ENCODE results near the gene MAP2K1.
"Not testable (repeated sequence)": the region's sequence is repeated elsewhere in the genome, so short reads cannot be mapped to it uniquely, and the experiment has no call there.

Gene MAP2K1

DNA sequence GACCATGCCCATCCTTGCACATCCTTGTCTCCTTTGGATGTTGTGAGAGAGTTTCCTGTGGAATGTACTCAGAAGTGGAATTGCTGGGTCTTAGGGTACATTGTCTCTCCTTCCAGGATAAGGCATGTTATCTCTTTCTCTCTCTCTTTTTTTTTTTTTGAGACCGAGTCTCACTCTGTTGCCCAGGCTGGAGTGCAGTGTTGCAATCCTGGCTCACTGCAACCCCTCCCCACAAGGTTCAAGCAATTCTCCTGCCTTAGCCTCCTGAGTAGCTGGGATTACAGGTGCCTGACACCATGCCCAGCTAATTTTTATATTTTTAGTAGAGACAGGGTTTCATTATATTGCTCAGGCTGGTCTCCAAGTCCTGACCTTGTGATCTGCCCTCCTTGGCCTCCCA, 6.3 kb downstream of the MAP2K1 start:
- DNase-seq (ENCODE audit: low read depth), result not testable (repeated sequence)

GRCh38 chr15:66394472-66394871, 7.8 kb downstream of the MAP2K1 start:
- no peak for DNase-seq (ENCODE audit: low read depth)

- DNase-seq (ENCODE audit: low read depth), result no peak
Measured at GRCh38 chr15:66394915-66395314, 8.2 kb downstream of the MAP2K1 start.

- no peak for DNase-seq (ENCODE audit: low read depth)
Measured at GRCh38 chr15:66399276-66399675, 12.6 kb downstream of the MAP2K1 start.

DNA sequence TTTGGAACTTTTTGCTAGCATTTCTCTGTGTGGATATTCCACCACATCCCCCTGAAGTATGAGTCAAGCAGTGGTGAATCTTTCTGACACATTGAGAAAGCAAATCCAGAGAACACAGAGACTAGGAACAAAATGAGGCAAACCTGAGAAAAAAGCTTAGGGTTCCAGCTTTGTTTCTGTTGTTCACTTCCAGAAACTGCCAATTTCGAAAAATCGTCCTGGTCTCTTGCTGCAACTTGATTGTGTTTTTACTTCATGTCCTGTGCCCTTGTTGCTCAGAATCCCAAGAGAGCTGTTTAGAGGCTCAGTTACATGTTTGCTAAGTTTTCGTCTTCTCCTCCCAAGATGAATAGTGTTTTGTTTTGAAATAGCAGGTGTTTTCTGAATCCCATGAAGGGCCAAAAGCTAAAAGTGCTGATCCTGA, 13.7 kb downstream of the MAP2K1 start:
- no peak for DNase-seq (ENCODE audit: low read depth)

- DNase-seq (ENCODE audit: low read depth), result no peak
Measured at GRCh38 chr15:66401130-66402021, 14.7 kb downstream of the MAP2K1 start.

- no peak for DNase-seq (ENCODE audit: low read depth)
Measured at GRCh38 chr15:66402761-66403284, 16.1 kb downstream of the MAP2K1 start.

- DNase-seq (ENCODE audit: low read depth), result no peak
Measured at GRCh38 chr15:66403323-66403722, 16.6 kb downstream of the MAP2K1 start.

GRCh38 chr15:66404122-66404521, 17.4 kb downstream of the MAP2K1 start:
- DNase-seq (ENCODE audit: low read depth), result no peak

DNA sequence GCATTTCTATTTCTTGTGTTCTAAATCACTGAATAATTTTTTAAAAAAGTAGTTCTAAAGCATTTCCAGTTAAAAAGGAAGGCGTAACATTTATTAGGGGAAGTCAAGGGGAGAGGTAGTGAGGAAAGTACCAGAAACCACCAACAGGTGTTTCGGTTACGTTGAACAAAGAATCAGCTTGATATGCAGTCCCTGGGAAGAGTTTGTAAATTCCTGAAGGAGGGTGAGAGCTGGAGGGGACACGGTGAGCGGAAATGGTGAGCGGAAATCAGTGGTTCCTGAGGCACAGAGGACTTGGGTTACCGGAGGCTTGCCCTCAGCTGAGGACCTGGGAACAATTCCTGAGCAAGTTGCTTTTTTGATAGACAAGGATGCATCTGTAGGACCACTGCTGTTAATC, 17.8 kb downstream of the MAP2K1 start:
- DNase-seq (ENCODE audit: low read depth), result no peak

- no peak for DNase-seq (ENCODE audit: low read depth)
Measured at GRCh38 chr15:66405007-66405406, 18.3 kb downstream of the MAP2K1 start.

DNA sequence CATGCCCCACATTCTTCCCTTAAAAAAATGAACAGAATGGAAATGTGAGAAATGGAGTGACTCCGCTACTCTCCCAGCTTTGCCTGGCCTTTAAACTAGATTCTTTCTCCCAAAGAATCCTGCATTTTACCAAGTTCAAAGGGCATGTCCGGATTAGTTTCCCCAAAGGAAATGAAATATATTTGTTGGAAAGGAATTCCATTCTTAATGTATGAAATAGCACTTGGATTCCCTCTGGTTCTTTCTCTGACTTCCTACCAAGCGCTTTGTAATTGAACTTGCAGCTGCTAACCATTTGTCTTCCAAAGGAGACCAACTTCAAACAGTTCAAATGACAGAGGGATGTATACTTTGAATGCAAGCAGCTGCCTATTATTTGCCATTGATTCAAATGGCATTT, 18.9 kb downstream of the MAP2K1 start:
- DNase-seq (ENCODE audit: low read depth), result no peak

DNA sequence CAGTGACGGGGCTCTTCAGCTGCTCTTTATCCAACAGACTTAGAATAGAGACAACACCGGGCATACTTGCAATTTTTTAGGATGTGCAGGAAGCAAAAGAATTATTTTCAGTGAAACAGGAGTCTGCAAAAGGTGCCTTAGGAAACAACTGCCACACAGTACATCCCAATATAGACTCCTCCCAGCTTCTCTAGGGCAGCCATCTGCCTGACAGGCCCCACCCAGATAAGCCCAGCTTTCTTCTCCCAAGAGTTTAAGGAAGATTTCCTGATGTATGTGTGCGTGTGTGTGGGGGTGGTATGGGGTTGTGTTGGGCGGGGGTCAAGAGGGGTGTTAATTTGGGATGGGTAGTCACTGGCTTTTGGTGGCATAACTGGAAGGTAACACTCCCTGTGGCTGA, 21.5 kb downstream of the MAP2K1 start:
- no peak for DNase-seq (ENCODE audit: low read depth)

- DNase-seq (ENCODE audit: low read depth), result no peak
Measured at GRCh38 chr15:66408675-66409282, 22.1 kb downstream of the MAP2K1 start.

GRCh38 chr15:66409565-66410108, 22.9 kb downstream of the MAP2K1 start:
- DNase-seq (ENCODE audit: low read depth), result no peak

DNA sequence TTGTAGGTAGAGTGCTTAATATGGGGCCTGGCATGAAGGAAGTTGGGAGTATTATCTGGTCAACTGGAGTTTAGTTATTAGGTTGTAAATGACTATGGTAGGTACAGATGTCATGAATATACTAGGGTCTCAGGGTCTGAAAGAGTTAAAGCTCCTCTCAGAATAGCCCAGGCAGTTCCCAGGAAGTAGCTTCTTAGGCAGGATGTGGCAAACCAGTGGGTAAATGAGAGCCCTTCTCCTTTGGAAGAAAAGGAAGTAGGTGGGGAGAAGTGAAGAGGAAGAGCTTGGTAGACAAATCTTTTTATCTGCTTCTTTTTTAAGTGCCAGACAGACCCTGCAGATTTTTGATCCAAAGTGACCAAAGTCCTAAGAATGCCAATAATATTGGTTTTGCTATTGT, 24.5 kb downstream of the MAP2K1 start:
- no peak for DNase-seq (ENCODE audit: low read depth)

DNA sequence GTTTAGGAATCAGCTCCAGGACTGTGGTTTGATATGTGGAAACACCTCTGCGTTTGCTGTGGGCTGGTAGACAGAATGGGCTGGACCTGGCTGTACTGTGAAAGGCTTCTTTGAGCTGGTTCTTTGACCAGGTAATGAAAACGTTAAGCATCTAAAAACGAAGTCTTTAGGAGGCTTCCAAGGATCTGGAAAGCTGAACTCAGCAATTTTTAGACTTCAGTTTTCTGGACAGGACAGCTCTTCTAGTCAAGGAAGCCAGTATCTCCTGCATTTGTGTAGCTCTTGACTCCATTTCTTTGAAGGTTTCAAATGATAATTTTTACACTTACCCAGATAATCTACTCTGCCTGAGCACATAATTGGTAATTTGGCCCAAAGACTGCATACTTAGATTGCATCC, 25.5 kb downstream of the MAP2K1 start:
- no peak for DNase-seq (ENCODE audit: low read depth)

- DNase-seq (ENCODE audit: low read depth), result no peak
Measured at GRCh38 chr15:66413579-66413978, 26.9 kb downstream of the MAP2K1 start.

DNA sequence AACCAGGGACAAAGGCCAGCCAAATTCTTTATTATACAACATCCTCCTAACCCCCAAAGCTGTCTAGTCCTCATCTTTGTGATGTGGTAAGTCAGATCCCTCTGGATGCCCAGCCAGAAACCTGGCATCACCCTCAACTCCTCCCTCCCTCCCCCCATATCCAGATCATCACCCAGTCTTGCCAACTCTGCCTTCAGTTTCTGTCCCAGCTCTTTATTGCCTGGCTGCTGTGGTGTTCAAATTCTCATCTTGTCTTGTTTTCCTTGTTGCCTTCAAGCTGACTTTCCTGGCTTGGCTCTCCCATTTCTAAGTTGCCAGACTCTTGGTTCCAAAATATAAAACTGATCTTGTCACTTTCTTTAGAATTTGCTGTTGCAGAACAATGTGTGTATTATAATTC, 28.6 kb downstream of the MAP2K1 start:
- DNase-seq (ENCODE audit: low read depth), result no peak

GRCh38 chr15:66417736-66418135, 31.0 kb downstream of the MAP2K1 start:
- DNase-seq (ENCODE audit: low read depth), result no peak

DNA sequence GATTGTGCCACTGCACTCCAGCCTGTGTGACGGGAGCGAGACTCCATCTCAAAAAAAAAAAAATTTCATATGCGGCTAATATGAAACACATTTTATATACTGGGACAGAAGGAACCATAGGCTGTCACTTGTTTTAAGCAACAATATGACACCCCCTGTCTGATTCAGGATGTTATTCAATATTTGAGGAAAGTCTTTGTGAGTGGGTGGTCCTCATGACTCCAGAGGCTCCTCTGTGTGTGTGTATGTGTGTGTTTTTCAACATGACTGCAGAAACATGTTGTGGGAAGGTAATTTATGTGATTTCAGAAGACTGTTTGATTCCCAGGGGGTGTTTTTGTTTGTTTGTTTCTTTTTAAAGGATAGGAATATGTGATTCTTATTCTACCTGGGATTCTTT, 32.8 kb downstream of the MAP2K1 start:
- DNase-seq (ENCODE audit: low read depth), result no peak

- DNase-seq (ENCODE audit: low read depth), result no peak
Measured at GRCh38 chr15:66422347-66422746, 35.6 kb downstream of the MAP2K1 start.

DNA sequence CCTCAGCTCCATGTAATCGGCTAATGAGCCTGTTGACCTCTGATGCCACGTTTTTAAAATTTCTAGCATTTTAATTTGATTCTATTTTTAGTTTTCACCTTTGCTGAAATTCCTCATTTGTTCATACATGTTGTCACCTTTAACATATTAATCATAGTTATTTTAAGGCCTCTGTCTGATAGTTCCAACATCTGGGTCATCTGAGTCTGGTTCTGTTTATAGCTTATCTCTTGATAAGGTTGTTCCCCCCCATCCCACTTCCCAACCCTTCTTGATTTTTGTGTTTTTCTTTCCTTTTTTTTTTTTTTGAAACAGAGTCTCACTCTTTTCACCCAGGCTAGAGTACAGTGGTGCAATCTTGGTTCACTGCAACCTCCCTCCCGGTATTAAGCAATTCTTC, 36.4 kb downstream of the MAP2K1 start:
- DNase-seq (ENCODE audit: low read depth), result no peak
